Keratinocyte (primary cell): ENCODE data around the gene RAB23. TPM values are rescaled to one million over a fixed set of nuclear protein-coding genes. Genes with fewer than 3 reads are reported as not detected.

Source experiments
- DNase-seq: peaks from one replicate; pipeline ENCODE4 v3.0.0-alpha.2; 2011; ENCODE audit warnings: low read depth, missing footprints, low spot score
- FAIRE-seq: peaks from 2 replicates; lab custom pipeline; 2011; peaks lifted over from hg19 to GRCh38; lab: Jason Lieb, UNC
- H2AFZ ChIP-seq: 2 replicates; pipeline ENCODE4 v1.6.0; 2012; ENCODE audit warnings: low read length, control low read depth, inconsistent platforms; ENCODE audit not compliant: control insufficient read depth
- H3K27ac ChIP-seq: 2 replicates; pipeline ENCODE4 v1.5.1; 2011; ENCODE audit warnings: low read length; ENCODE audit not compliant: control insufficient read depth, insufficient read depth
- H3K27me3 ChIP-seq: 3 replicates; pipeline ENCODE4 v1.6.0; 2011; ENCODE audit warnings: low read length; ENCODE audit not compliant: control insufficient read depth, insufficient read depth; ENCODE audit errors: extremely low read depth
- H3K36me3 ChIP-seq, 2 experiments: 2 replicates in 1 of 2; 3 replicates in 1 of 2; pipeline ENCODE4 v1.5.1; 2011; ENCODE audit warnings: low read length in 2 of 2, mild to moderate bottlenecking in 1 of 2; ENCODE audit not compliant: control insufficient read depth in 2 of 2, insufficient read depth in 2 of 2; ENCODE audit errors: extremely low read depth in 1 of 2
- H3K4me1 ChIP-seq: 3 replicates; pipeline ENCODE4 v1.5.1; 2011; ENCODE audit warnings: low read length; ENCODE audit not compliant: control insufficient read depth, insufficient read depth; ENCODE audit errors: extremely low read depth
- H3K4me2 ChIP-seq: 3 replicates; pipeline ENCODE4 v1.6.0; 2011; ENCODE audit warnings: low read depth, low read length; ENCODE audit not compliant: control insufficient read depth, insufficient read depth; ENCODE audit errors: extremely low read depth
- H3K4me3 ChIP-seq, 3 experiments: fragments of 200-600 bp in 1 of 3; sonication (generic) in 1 of 3; 2 replicates in 2 of 3; 3 replicates in 1 of 3; pipeline ENCODE4 v1.5.1; 2011 to 2016; ENCODE audit warnings: low read length in 3 of 3, mild to moderate bottlenecking in 3 of 3, control low read depth in 2 of 3, inconsistent platforms in 1 of 3, low read depth in 1 of 3, mixed read lengths in 1 of 3, mixed run types in 1 of 3, moderate library complexity in 1 of 3; ENCODE audit not compliant: control insufficient read depth in 2 of 3, insufficient read depth in 2 of 3; ENCODE audit errors: extremely low read depth in 1 of 3
- H3K79me2 ChIP-seq: 2 replicates; pipeline ENCODE4 v1.6.0; 2012; ENCODE audit warnings: low read length; ENCODE audit not compliant: control insufficient read depth, insufficient read depth
- H3K9ac ChIP-seq: 3 replicates; pipeline ENCODE4 v1.6.0; 2011; ENCODE audit warnings: low read length; ENCODE audit not compliant: control insufficient read depth, insufficient read depth; ENCODE audit errors: extremely low read depth
- H3K9me1 ChIP-seq: 3 replicates; pipeline ENCODE4 v1.6.0; 2011; ENCODE audit warnings: low read length; ENCODE audit not compliant: control insufficient read depth, insufficient read depth; ENCODE audit errors: extremely low read depth
- H3K9me3 ChIP-seq: 2 replicates; pipeline ENCODE4 v1.5.1; 2012; ENCODE audit warnings: low read depth, low read length; ENCODE audit not compliant: control insufficient read depth
- H4K20me1 ChIP-seq: 3 replicates; pipeline ENCODE4 v1.6.0; 2011; ENCODE audit warnings: low read length; ENCODE audit not compliant: control insufficient read depth, insufficient read depth; ENCODE audit errors: extremely low read depth
- CTCF ChIP-seq, 3 experiments: IDR thresholded peaks in 1 of 3; conservative IDR thresholded peaks in 1 of 3; optimal IDR thresholded peaks in 1 of 3; 2 replicates in 2 of 3; 3 replicates in 1 of 3; pipeline versions ENCODE3 to v1.5.1; 2011; ENCODE audit warnings: low read length in 3 of 3, mild to moderate bottlenecking in 3 of 3, moderate library complexity in 2 of 3, control low read depth in 1 of 3, inconsistent platforms in 1 of 3; ENCODE audit not compliant: insufficient read depth in 2 of 3; ENCODE audit errors: extremely low read depth in 1 of 3
- EZH2 ChIP-seq: IDR thresholded peaks from one replicate; pipeline ENCODE4 v1.6.1; 2012; ENCODE audit warnings: inconsistent platforms, mild to moderate bottlenecking, low read length, moderate library complexity
- dilution Hi-C: fragments of 300-500 bp; cut with MboI; formaldehyde crosslinking; loops from one replicate; pipeline ENCODE4 v1.7.0; 2020; ENCODE audit warnings: low sequenced_read_pairs; ENCODE audit not compliant: extremely low pct_ligation_motif_present
- polyA plus RNA-seq, 5 experiments: library from polyadenylated mRNA; depleted of rRNA in 3 of 5; stranded (reverse) in 3 of 5; stranded (forward) in 1 of 5; unstranded in 1 of 5; fragments of >200 nt; gene quantifications; 1 replicate in 1 of 5; 2 replicates in 3 of 5; 3 replicates in 1 of 5; pipeline versions ENCODE4 v1.2.1 to v1.2.3, GENCODE V29; 2011 to 2012; ENCODE audit warnings: missing spikeins in 2 of 5, low read depth in 1 of 5, low replicate concordance in 1 of 5

RAB23 gene
- polyA plus RNA-seq, 1 donor (not counting 4 experiments of a cell fraction or from before 2014, with no cell fraction given), result 14.6 TPM

GRCh38 chr6:57174511-57174907 is 47.6 kb downstream of the RAB23 start:
- H3K4me1 ChIP-seq, result peaks cover 14% of the 10 kb centered on the region
- peaks cover 2% of the 10 kb centered on the region for H3K79me2 ChIP-seq
- H4K20me1 ChIP-seq, result no peaks in the 10 kb centered on the region
- no peaks in the 10 kb centered on the region for H3K9me3 ChIP-seq
- DNase-seq (no peak), FAIRE-seq (no peak)
- TF ChIP-seq CTCF (optimal IDR thresholded peaks at IDR 0.05 in 1 of 3, IDR thresholded peaks at IDR 0.05 in 1 of 3, conservative IDR thresholded peaks at IDR 0.05 in 1 of 3; ENCODE audit: extremely low read depth in 1 of 3, insufficient read depth in 2 of 3, low read length in 3 of 3), result no peak
- TF ChIP-seq EZH2, result no peak
- peaks cover 0 to 2% of the 10 kb centered on the region in 2 experiments for H3K36me3 ChIP-seq
- dilution Hi-C loops, result no loop called here
- H3K4me2 ChIP-seq, result peak overlapping the region; percentile 88
- no peak overlapping the region for H3K27ac ChIP-seq
- H3K9ac ChIP-seq, result no peak overlapping the region
- H3K27me3 ChIP-seq, result no peaks in the 10 kb centered on the region
- H3K9me1 ChIP-seq, result no peaks in the 10 kb centered on the region
- no peak overlapping the region for H2AFZ ChIP-seq
- H3K4me3 ChIP-seq, result no peak overlapping the region

GRCh38 chr6:57173886-57174510 is 48.1 kb downstream of the RAB23 start:
- peak overlapping the region; percentile 64 for H3K27ac ChIP-seq
- H3K79me2 ChIP-seq, result peaks cover 2% of the 10 kb centered on the region
- no peaks in the 10 kb centered on the region for H3K27me3 ChIP-seq
- no peaks in the 10 kb centered on the region for H4K20me1 ChIP-seq
- H3K9ac ChIP-seq, result peak overlapping the region; percentile 10
- H3K4me2 ChIP-seq, result peak overlapping the region; percentile 88
- no peaks in the 10 kb centered on the region for H3K9me3 ChIP-seq
- H3K4me1 ChIP-seq, result peaks cover 14% of the 10 kb centered on the region
- dilution Hi-C loops, result no loop called here
- peak overlapping the region in 2 of 3 experiments; percentile 74 to 86 for H3K4me3 ChIP-seq
- H2AFZ ChIP-seq, result no peak overlapping the region
- no peaks in the 10 kb centered on the region for H3K9me1 ChIP-seq
- H3K36me3 ChIP-seq, result peaks cover 0 to 1% of the 10 kb centered on the region in 2 experiments
- no peak for TF ChIP-seq EZH2
- TF ChIP-seq CTCF (optimal IDR thresholded peaks at IDR 0.05 in 1 of 3, IDR thresholded peaks at IDR 0.05 in 1 of 3, conservative IDR thresholded peaks at IDR 0.05 in 1 of 3; ENCODE audit: extremely low read depth in 1 of 3, insufficient read depth in 2 of 3, low read length in 3 of 3), result no peak
- FAIRE-seq (peak; percentile 73), DNase-seq (no peak)
